Pulmonary artery endothelial cell (primary cell): Measurements from ENCODE around the gene CELF2. TPM values are rescaled to one million over a fixed set of nuclear protein-coding genes. Genes with fewer than 3 reads are reported as not detected.
"Not testable (repeated sequence)": the region's sequence is repeated elsewhere in the genome, so short reads cannot be mapped to it uniquely, and the experiment has no call there.

ENCODE experiments used
- DNase-seq: peaks from one replicate; pipeline ENCODE4 v3.0.0-alpha.2; 2011; ENCODE audit warnings: low read depth, low spot score
- total RNA-seq: library from RNA; depleted of rRNA; stranded (reverse); fragments of >200 nt; gene quantifications from 2 replicates; pipeline ENCODE4 v1.2.3, GENCODE V29; 2014

Gene CELF2
- total RNA-seq, result 11.5 and 12.5 TPM in 2 replicates

DNA sequence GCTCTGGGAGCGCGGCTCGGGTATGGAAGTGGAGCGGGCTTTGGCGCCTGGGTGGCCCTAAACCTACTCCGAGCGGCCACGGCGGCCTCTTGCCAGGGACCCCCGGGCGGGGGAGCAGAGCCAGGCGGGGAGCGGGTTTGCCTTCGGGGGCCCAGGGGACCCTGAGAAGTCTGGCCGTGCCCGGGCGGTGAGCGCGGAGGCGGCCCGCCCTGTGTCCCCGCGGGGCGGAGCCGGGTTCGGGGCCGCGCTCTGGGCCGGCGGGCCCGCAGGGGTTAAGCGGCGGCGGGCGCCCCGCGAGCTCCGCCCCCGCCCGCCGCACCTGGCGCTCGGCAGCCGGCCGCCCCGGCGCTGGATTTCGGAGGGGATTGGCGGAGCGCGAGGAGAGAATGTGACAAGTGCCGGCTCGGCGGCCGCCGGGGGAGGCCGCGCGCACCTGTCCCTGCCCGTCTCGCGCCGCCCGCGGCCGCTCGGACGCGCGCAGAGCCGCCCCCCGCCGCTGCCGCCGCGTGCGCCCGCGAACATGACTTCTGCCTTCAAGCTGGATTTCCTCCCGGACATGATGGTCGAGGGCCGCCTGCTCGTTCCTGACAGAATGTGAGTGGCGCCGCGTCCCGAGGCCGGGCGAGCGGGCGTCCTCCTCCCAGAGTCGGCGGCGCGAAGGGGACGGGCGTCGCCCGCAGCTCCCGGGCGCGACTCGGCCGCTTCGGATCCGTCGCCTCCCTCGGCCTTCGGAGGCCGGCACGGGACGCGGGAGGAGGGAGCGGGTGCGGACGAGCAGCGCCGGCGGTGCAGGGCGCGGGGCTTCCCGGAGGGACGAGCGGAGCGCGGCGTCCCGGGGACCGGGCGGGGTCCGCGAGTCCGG lies at the start of gene CELF2:
Gene CELF2 (plus strand): TSS at position 303 of the 862 bp plus-strand sequence. CDS start 218 bp downstream, at position 521.
- DNase-seq, result no peak

GRCh38 chr10:10968257-10968588 lies 49.4 kb upstream of the CELF2 start:
- DNase-seq, result no peak

- DNase-seq, result no peak
Measured at GRCh38 chr10:10973310-10973709, 44.4 kb upstream of the CELF2 start.

DNA sequence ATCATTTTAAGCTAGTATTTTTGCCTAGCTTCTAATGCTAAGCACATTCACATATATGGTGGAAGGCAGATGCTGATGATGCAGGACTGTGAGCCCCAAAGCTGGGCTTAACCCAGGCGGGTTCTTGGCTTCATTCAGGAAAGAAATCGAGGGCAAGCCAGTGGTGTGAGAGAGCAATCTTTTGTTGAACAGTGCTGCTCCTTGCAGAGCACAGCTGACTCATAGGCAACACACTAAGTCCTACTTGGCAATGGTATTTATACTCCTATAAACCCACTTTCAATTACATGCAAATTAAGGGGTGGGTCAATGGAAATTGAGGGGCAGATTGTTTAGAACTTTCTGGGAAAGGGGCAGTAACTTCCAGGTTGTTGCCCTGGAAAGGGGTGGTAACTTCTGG lies 42.0 kb upstream of the CELF2 start:
- no peak for DNase-seq

DNA sequence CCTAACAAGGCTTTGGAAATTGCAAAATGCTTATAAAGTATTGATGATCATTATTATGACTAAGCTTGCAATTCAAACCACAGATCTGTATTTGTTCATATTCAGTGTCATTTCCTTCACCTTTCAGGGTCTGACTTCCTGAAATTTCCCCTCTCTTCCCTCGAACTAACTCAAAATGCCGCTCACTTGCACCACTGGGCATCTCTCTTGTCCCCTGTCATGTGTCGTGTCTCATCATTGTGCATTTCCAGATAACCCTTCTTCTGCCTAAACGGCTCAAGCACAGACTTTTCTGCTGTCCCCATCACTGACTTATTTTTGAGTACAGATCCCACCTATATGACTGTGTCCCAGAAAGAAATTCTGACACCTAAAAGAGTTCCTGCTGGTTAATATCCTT lies 41.0 kb upstream of the CELF2 start:
- DNase-seq, result no peak

DNA sequence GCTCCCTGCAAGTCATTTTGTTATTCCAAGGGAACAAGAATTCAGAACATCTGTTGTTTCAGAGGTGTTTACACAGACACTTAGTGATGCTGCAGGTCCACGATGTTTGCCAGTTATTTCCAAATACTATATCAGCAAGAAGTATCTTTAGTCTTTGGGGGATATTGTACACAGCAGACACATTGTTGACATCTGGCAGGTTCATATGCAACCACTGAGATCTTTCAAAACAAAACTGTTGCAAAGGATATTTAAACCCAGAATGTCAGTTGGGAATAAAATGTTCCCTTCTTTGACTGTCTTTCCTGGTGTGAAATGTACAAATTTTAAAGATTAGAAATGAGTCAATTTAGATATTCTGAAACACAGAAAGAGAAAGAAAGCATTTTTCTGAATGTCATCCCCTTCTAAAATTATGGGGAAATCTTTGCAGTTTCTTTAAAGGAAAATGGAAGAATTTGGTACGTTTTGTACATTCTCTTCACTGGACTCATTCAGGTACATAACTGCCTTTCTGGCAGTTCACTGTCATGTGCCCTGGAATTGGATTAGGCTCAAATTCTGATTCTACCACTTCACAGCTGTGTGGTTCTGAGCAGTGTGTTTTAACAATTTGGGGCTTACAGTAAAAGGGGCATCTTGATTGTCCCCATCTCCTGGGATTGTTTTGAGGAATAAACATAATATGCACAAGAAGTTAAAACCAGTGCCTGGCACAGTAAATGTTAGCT lies 40.3 kb upstream of the CELF2 start:
- DNase-seq, result no peak

- DNase-seq, result no peak
Measured at GRCh38 chr10:10977978-10978377, 39.7 kb upstream of the CELF2 start.

- DNase-seq, result no peak
Measured at GRCh38 chr10:10985361-10985760, 32.3 kb upstream of the CELF2 start.

GRCh38 chr10:10986606-10987005 lies 31.1 kb upstream of the CELF2 start:
- DNase-seq, result no peak

GRCh38 chr10:10987111-10987510 lies 30.6 kb upstream of the CELF2 start:
- DNase-seq, result no peak

- no peak for DNase-seq
Measured at GRCh38 chr10:10989669-10990068, 28.0 kb upstream of the CELF2 start.

- no peak for DNase-seq
Measured at GRCh38 chr10:10991144-10991543, 26.5 kb upstream of the CELF2 start.

DNA sequence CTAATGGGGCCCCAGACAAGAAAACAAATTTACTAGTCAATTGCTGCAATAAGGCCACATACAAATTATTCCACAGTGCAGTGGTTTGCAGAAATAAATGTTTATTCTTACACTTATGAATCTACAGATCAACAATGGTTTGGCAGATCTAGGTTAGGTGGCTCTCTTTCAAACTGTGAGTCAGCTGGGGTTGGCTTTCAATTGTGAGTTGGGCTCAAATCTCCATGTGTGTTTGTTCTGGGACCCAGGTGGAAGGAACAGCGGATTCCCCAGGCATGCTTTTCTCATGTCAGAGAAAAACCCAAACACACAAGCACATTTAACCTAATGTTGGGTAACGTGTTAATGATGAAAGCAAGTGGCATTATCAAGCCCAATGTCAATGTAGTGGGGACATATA lies 25.6 kb upstream of the CELF2 start:
- DNase-seq, result no peak

- DNase-seq, result no peak
Measured at GRCh38 chr10:10992961-10993714, 24.5 kb upstream of the CELF2 start.

- DNase-seq, result no peak
Measured at GRCh38 chr10:10993785-10994184, 23.9 kb upstream of the CELF2 start.

DNA sequence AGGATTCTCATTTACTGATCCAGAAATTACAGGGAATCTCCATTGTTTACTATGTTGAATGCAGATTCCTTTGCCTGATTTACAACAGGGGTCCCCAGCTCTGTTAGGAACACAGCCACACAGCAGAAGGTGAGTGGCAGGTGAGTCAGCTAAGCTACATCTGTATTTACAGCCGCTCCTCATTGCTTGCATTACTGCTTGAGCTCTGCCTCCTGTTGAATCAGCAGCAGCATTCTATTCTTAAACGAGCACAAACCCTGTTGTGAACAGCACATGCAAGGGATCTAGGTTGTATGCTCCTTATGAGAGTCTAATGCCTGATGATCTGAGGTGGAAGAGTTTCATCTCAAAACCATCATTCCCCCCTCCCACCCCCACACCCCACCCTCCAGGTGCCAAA lies 23.3 kb upstream of the CELF2 start:
- no peak for DNase-seq

- DNase-seq, result no peak
Measured at GRCh38 chr10:10995120-10995519, 22.6 kb upstream of the CELF2 start.

GRCh38 chr10:10996966-10997620 lies 20.6 kb upstream of the CELF2 start:
- no peak for DNase-seq

GRCh38 chr10:10999501-10999900 lies 18.2 kb upstream of the CELF2 start:
- not testable (repeated sequence) for DNase-seq

DNA sequence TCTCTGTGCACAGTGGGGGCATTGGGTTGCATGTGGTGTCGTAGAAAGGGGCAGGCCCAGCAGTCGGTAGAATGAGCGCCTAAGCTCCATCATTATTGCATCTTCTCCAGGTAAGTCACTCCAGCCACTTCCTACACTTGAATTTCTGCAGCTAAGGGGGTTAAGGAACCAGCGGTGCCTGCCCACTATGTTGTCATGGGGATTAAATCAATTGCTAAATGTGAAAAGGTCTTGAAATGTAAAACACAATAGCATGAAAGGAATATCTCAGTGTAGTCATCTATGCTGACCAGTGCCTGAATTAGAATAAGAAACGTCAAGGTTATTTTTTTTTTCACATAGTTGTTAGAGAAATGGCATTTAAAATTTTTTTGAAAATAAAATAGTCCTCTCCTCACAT lies 15.2 kb upstream of the CELF2 start:
- no peak for DNase-seq

DNA sequence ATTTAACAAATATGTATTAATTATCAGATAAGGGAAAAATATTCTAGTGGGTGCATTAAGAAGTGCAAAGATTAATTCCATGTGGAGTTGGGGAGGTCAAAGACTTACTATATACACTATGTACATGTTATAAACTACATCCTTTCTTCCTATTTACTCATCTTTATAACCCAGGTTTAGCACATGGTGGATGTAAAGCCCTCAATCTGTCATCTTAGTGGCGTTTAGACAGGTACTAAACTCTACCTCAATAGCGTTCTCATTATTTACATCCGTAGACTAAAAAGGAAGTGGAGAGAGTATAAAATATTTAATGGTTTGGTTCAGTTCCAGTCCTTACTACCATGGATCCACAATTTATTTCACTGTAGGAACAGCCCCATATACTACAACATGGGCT lies 14.8 kb upstream of the CELF2 start:
- no peak for DNase-seq

GRCh38 chr10:11003679-11004078 lies 14.0 kb upstream of the CELF2 start:
- no peak for DNase-seq
